B cell (primary cell): ENCODE data around the gene PEX11B. TPM values are rescaled to one million over a fixed set of nuclear protein-coding genes. Genes with fewer than 3 reads are reported as not detected.
A peak's percentile ranks its signal among the peaks of the same experiment; 100 is the strongest.

ENCODE experiments used
- ATAC-seq: fragments of 200-7000 bp; cut with Tn5 transposase; one replicate; pipeline ENCODE4 v1.10.0; 2021; ENCODE audit warnings: low read depth, mild to moderate bottlenecking, moderate number of reproducible peaks, moderate library complexity
- CTCF ChIA-PET: fragments of 350-600 bp; sonication (Branson Sonifier 250); formaldehyde crosslinking; loops from one replicate; lab custom pipeline; 2021; ENCODE audit warnings: antibody characterized with exemption, inconsistent platforms; lab: Charles Lee
- POLR2A ChIA-PET: fragments of 350-600 bp; sonication (Branson Sonifier 250); formaldehyde crosslinking; loops from one replicate; lab custom pipeline; 2021; ENCODE audit warnings: antibody characterized with exemption; lab: Charles Lee
- DNase-seq: peaks from one replicate; pipeline ENCODE4 v3.0.0; 2013
- H2AFZ ChIP-seq: 2 replicates; pipeline ENCODE4 v1.6.1; 2012; ENCODE audit warnings: mild to moderate bottlenecking, low read depth, low read length; ENCODE audit not compliant: insufficient read depth, poor library complexity, severe bottlenecking
- H3K27ac ChIP-seq, 2 donors: 1 replicate in 1 of 2; 2 replicates in 1 of 2; pipeline ENCODE4 v1.5.1; 2012 to 2013; ENCODE audit warnings: low read length in 2 of 2, mild to moderate bottlenecking in 2 of 2, moderate library complexity in 1 of 2
- H3K27me3 ChIP-seq, 4 experiments: fragments of 200-600 bp in 1 of 4; sonication (generic) in 1 of 4; replicated peaks in 1 of 4; 1 replicate in 2 of 4; 2 replicates in 2 of 4; pipeline versions ENCODE4 v1.6.1 to v1.7.0; 2013 to 2016; ENCODE audit warnings: low read length in 3 of 4, mild to moderate bottlenecking in 2 of 4, mixed read lengths in 1 of 4, moderate library complexity in 1 of 4; ENCODE audit not compliant: insufficient read depth in 4 of 4, control insufficient read depth in 3 of 4; ENCODE audit errors: control extremely low read depth in 1 of 4
- H3K36me3 ChIP-seq, 2 experiments: replicated peaks in 1 of 2; 1 replicate in 1 of 2; 2 replicates in 1 of 2; pipeline versions ENCODE4 v1.6.1 to v1.7.1; 2013; ENCODE audit warnings: low read length in 1 of 2; ENCODE audit not compliant: insufficient read depth in 2 of 2, control insufficient read depth in 1 of 2; ENCODE audit errors: control extremely low read depth in 1 of 2, extremely low read depth in 1 of 2
- H3K4me1 ChIP-seq, 2 donors: fragments of 200-600 bp in 1 of 2; sonication (generic) in 1 of 2; 1 replicate in 1 of 2; 2 replicates in 1 of 2; pipeline versions ENCODE4 v1.5.1 to v1.6.1; 2013 to 2017; ENCODE audit warnings: low read length in 2 of 2; ENCODE audit not compliant: control insufficient read depth in 2 of 2, insufficient read depth in 2 of 2
- H3K4me2 ChIP-seq: replicated peaks from 2 replicates; pipeline ENCODE3; 2012; ENCODE audit warnings: mild to moderate bottlenecking, low read depth, low read length; ENCODE audit not compliant: poor library complexity, severe bottlenecking
- H3K4me3 ChIP-seq, 5 experiments: fragments of 200-600 bp in 1 of 5; sonication (generic) in 1 of 5; 1 replicate in 3 of 5; 2 replicates in 2 of 5; pipeline versions ENCODE4 v1.5.1 to v1.7.0; 2011 to 2016; ENCODE audit warnings: low read length in 4 of 5, mild to moderate bottlenecking in 4 of 5, low read depth in 2 of 5, control low read depth in 1 of 5, moderate library complexity in 1 of 5; ENCODE audit not compliant: insufficient read depth in 1 of 5; ENCODE audit errors: control extremely low read depth in 1 of 5, extremely low read depth in 1 of 5
- H3K79me2 ChIP-seq: fragments of 200-600 bp; sonication (generic); one replicate; pipeline ENCODE4 v1.6.0; 2016; ENCODE audit warnings: low read length; ENCODE audit not compliant: control insufficient read depth, insufficient read depth
- H3K9ac ChIP-seq: fragments of 200-600 bp; sonication (generic); 2 replicates; pipeline ENCODE4 v1.6.1; 2017; ENCODE audit warnings: mild to moderate bottlenecking, low read length, moderate library complexity
- H3K9me3 ChIP-seq, 3 donors: one replicate each; pipeline versions ENCODE4 v1.6.1 to v1.7.1; 2013; ENCODE audit warnings: low read length in 2 of 3; ENCODE audit not compliant: control insufficient read depth in 2 of 3, insufficient read depth in 1 of 3; ENCODE audit errors: control extremely low read depth in 1 of 3
- H4K20me1 ChIP-seq: 2 replicates; pipeline ENCODE4 v1.6.0; 2012; ENCODE audit warnings: mild to moderate bottlenecking, low read length; ENCODE audit not compliant: insufficient read depth, control insufficient read depth, poor library complexity, severe bottlenecking
- H3K27ac Mint-ChIP-seq: one replicate; pipeline ENCODE4 v1.8.0; 2021; ENCODE audit warnings: mixed read lengths
- H3K27me3 Mint-ChIP-seq: one replicate; pipeline ENCODE4 v1.8.0; 2021; ENCODE audit warnings: mixed read lengths
- H3K4me1 Mint-ChIP-seq: one replicate; pipeline ENCODE4 v1.8.0; 2021; ENCODE audit warnings: mixed read lengths
- H3K4me3 Mint-ChIP-seq: one replicate; pipeline ENCODE4 v1.8.0; 2021; ENCODE audit warnings: mixed read lengths
- H3K9me3 Mint-ChIP-seq: one replicate; pipeline ENCODE4 v1.8.0; 2022; ENCODE audit warnings: mixed read lengths; ENCODE audit not compliant: insufficient read depth
- EZH2 ChIP-seq: IDR thresholded peaks from 2 replicates; pipeline ENCODE4 v1.6.1; 2012; ENCODE audit warnings: borderline replicate concordance, low read depth, mild to moderate bottlenecking, moderate library complexity, low read length; ENCODE audit not compliant: insufficient read depth, poor library complexity, severe bottlenecking
- WGBS: methylation state at CpG from one replicate; pipeline ENCODE4 v1.1.5; 2013; ENCODE audit warnings: missing lambda C conversion rate; ENCODE audit not compliant: insufficient coverage; 5-methylcytosine and 5-hydroxymethylcytosine counted together
- intact Hi-C: fragments of 100-400 bp; cut with micrococcal nuclease; formaldehyde crosslinking; loops from one replicate; pipeline ENCODE4 v1.10.0; 2022
- polyA plus RNA-seq: library from polyadenylated mRNA; depleted of rRNA; stranded (reverse); fragments of >200 nt; gene quantifications from 2 replicates; pipeline ENCODE4 v1.2.3, GENCODE V29; 2012
- total RNA-seq, 2 donors: library from RNA; stranded (reverse); fragments of 120-200 nt in 1 of 2; gene quantifications; 1 replicate in 1 of 2; 2 replicates in 1 of 2; pipeline versions ENCODE4 v1.2.3 to v1.2.4, GENCODE V29; 2013 to 2022
- TF ChIP-seq, protein P1 (sequence below): fragments of 200-600 bp; IDR thresholded peaks from one replicate; pipeline ENCODE4 v1.8.0; 2022; ENCODE audit warnings: antibody characterized with exemption, mild to moderate bottlenecking

PEX11B gene
- total and polyA plus RNA-seq, 2 donors (not counting 1 experiment from before 2014, with no cell fraction given): 16.5 to 48.1 TPM

DNA sequence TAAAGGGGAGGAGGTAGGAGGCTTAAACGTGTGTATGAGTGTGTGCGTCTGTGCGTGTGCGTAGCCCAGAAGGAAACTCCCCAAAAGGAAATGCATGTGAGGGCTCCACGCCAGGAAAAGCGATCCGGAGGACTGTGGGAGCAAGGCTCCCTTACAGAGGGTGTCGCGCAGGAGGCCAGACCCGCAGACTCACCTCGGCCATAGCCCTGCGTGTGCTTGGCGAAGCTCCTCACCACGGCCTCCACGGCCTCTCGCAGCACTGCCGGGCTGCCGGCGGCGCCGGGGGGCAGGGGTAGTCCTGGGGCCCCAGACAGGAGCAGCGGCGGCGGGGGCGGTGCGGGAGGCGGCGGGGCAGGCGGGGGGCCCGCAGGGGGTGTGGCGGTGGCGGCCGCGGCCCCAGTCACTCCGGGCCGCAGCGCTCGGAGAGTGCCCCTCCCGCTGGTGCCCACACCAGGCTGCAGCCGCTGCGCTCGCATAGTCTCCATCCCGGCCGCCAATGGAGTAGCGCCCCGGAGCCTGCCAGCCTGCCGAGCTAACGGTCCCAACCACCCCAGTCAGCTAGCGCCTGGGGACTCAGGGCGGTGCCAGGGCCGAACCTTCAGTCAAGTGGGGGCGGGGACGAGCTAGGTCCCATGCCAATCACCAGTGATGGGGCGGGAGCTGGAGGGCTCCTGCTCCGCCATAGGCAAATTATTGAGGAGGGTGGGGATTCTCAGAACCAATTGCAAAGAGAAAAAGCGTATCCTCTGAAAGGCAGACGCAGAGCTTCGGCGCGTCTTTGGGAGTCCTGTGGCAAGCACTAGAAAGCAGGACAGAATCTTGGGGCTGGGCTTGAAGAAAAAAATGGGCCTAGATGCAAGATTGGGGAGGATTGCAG is 39.2 kb upstream of the PEX11B start, which contains the start of gene LIX1L:
LIX1L (minus strand) TSS at position 575 of the 877 bp plus-strand sequence; CDS start at position 485, 90 bp downstream.
- peaks cover 45 to 65% of the 10 kb centered on the region in 2 donors for H3K4me1 ChIP-seq
- Mint-ChIP-seq H3K27ac (peak within 1 kb of the TSS; percentile 96), H3K4me3 (peak within 1 kb of the TSS; percentile 99), H3K27me3 (no peaks in the 10 kb centered on the region), H3K9me3 (no peaks in the 10 kb centered on the region), H3K4me1 (peaks cover 76% of the 10 kb centered on the region)
- H3K27ac ChIP-seq: peak within 1 kb of the TSS; percentile 36 to 83
- TF ChIP-seq EZH2: no peak
- TF ChIP-seq, protein P1, sequence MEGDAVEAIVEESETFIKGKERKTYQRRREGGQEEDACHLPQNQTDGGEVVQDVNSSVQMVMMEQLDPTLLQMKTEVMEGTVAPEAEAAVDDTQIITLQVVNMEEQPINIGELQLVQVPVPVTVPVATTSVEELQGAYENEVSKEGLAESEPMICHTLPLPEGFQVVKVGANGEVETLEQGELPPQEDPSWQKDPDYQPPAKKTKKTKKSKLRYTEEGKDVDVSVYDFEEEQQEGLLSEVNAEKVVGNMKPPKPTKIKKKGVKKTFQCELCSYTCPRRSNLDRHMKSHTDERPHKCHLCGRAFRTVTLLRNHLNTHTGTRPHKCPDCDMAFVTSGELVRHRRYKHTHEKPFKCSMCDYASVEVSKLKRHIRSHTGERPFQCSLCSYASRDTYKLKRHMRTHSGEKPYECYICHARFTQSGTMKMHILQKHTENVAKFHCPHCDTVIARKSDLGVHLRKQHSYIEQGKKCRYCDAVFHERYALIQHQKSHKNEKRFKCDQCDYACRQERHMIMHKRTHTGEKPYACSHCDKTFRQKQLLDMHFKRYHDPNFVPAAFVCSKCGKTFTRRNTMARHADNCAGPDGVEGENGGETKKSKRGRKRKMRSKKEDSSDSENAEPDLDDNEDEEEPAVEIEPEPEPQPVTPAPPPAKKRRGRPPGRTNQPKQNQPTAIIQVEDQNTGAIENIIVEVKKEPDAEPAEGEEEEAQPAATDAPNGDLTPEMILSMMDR: no peak
- H3K4me2 ChIP-seq: peak within 1 kb of the TSS; percentile 90
- peaks cover 1 to 4% of the 10 kb centered on the region in 2 experiments for H3K36me3 ChIP-seq
- no peaks in the 10 kb centered on the region for H3K27me3 ChIP-seq
- H3K79me2 ChIP-seq: peaks cover 56% of the 10 kb centered on the region
- peak within 1 kb of the TSS; percentile 85 for H2AFZ ChIP-seq
- peak; percentile 89 for ATAC-seq
- POLR2A ChIA-PET: interaction anchor here (0.6 to 2.5 kb wide), 13 partner anchors 8 to 99 kb away, joined by 3 to 41 read pairs (median 4); partner anchors contain the start of genes PEX11B, PIAS3 and RBM8A
- DNase-seq: peak; percentile 96
- H4K20me1 ChIP-seq: peaks cover 5% of the 10 kb centered on the region
- intact Hi-C loops: loop anchor here (1.0 kb wide), 6 partner anchors 22 to 98 kb away; partner anchors contain the start of genes PEX11B, PIAS3, RBM8A and TXNIP
- CTCF ChIA-PET: interaction anchor here (0.9 to 4.4 kb wide), 15 partner anchors 9 to 112 kb away, joined by 3 to 34 read pairs (median 6); partner anchors contain the start of genes NUDT17, RBM8A and TXNIP
- H3K4me3 ChIP-seq: peak within 1 kb of the TSS; percentile 64 to 88 (median 74)
- no peaks in the 10 kb centered on the region for H3K9me3 ChIP-seq
- peak within 1 kb of the TSS; percentile 79 for H3K9ac ChIP-seq
- under 1% methylated on average over 60 of the region's 60 CpGs for WGBS
